Measurements from ENCODE around the gene GABARAP. TPM values are rescaled to one million over a fixed set of nuclear protein-coding genes. Genes with fewer than 3 reads are reported as not detected.

Gene GABARAP
- total and polyA plus RNA-seq, 2 donors (not counting 1 experiment from before 2014, with no cell fraction given) = 323 to 371 TPM

GRCh38 chr17:7258731-7259554, 16.7 kb upstream of the GABARAP start:
- H3K79me2 ChIP-seq (ENCODE audit: control insufficient read depth, insufficient read depth, low read length) = peaks cover 6% of the 10 kb centered on the region
- peaks cover 9 to 42% of the 10 kb centered on the region in 2 experiments for H3K36me3 ChIP-seq (replicated peaks in 1 of 2; ENCODE audit: control extremely low read depth in 1 of 2, control insufficient read depth in 1 of 2, extremely low read depth in 1 of 2, insufficient read depth in 2 of 2, low read length in 1 of 2)
- TF ChIP-seq CTCF (IDR thresholded peaks at IDR 0.05) = no peak
- no peak for TF ChIP-seq EZH2 (IDR thresholded peaks at IDR 0.05; ENCODE audit: borderline replicate concordance, insufficient read depth, low read depth, low read length, poor library complexity, severe bottlenecking)
- H3K9me3 ChIP-seq (ENCODE audit: control extremely low read depth in 1 of 3, control insufficient read depth in 2 of 3, insufficient read depth in 1 of 3, low read length in 2 of 3) = peaks cover 0 to 4% (median 0%) of the 10 kb centered on the region in 3 donors
- ATAC-seq (ENCODE audit: low read depth) (no peak), DNase-seq (peak; percentile 18)
- Mint-ChIP-seq H3K27me3 (peaks cover 13% of the 10 kb centered on the region), H3K4me1 (peaks cover 26% of the 10 kb centered on the region), H3K27ac (no peak overlapping the region), H3K9me3 (ENCODE audit: insufficient read depth) (no peaks in the 10 kb centered on the region), H3K4me3 (no peak overlapping the region)
- H3K27me3 ChIP-seq (replicated peaks in 1 of 4; ENCODE audit: control extremely low read depth in 1 of 4, control insufficient read depth in 3 of 4, insufficient read depth in 4 of 4, low read length in 3 of 4) = peaks cover 0 to 17% (median 8%) of the 10 kb centered on the region in 4 experiments
- ChIA-PET POLR2A (no interaction called here), CTCF (interaction anchor here (1.3 to 1.4 kb wide), 2 partner anchors 34 to 207 kb away, joined by 3 read pairs; no protein-coding TSS in a partner anchor)
- no peak overlapping the region for H3K4me3 ChIP-seq (ENCODE audit: control extremely low read depth in 1 of 5, extremely low read depth in 1 of 5, insufficient read depth in 1 of 5, low read depth in 2 of 5, low read length in 4 of 5)
- peaks cover 27 to 32% of the 10 kb centered on the region in 2 donors for H3K4me1 ChIP-seq (ENCODE audit: control insufficient read depth in 2 of 2, insufficient read depth in 2 of 2, low read length in 2 of 2)
- intact Hi-C loops (cut with micrococcal nuclease) = no loop called here
- WGBS (ENCODE audit: insufficient coverage) = 94% methylated on average over 6 of the region's 7 CpGs
- no peak overlapping the region for H3K4me2 ChIP-seq (replicated peaks; ENCODE audit: low read depth, low read length, poor library complexity, severe bottlenecking)
- H4K20me1 ChIP-seq (ENCODE audit: control insufficient read depth, insufficient read depth, low read length, poor library complexity, severe bottlenecking) = no peaks in the 10 kb centered on the region
- H2AFZ ChIP-seq (ENCODE audit: insufficient read depth, low read depth, low read length, poor library complexity, severe bottlenecking) = no peak overlapping the region
- no peak overlapping the region for H3K27ac ChIP-seq (ENCODE audit: low read length in 2 of 2)
- no peak overlapping the region for H3K9ac ChIP-seq (ENCODE audit: low read length)

Measured in B cell (primary cell).